Chondrocyte (in vitro differentiated cells): ENCODE results near the gene RNF14. TPM values are rescaled to one million over a fixed set of nuclear protein-coding genes. Genes with fewer than 3 reads are reported as not detected.
A peak's percentile ranks its signal among the peaks of the same experiment; 100 is the strongest.
"Not testable (repeated sequence)": the region's sequence is repeated elsewhere in the genome, so short reads cannot be mapped to it uniquely, and the experiment has no call there.

ENCODE experiments used
- DNase-seq: peaks from one replicate; pipeline ENCODE4 v3.0.0; 2021; ENCODE audit warnings: mixed read lengths, low spot score
- H3K27ac Mint-ChIP-seq: one replicate; pipeline ENCODE4 v1.8.0; 2021; ENCODE audit warnings: mild to moderate bottlenecking, moderate library complexity, mixed read lengths; ENCODE audit not compliant: unreplicated experiment
- H3K27me3 Mint-ChIP-seq: 2 replicates; pipeline ENCODE4 v1.8.0; 2021; ENCODE audit warnings: low read depth, mixed read lengths
- H3K36me3 Mint-ChIP-seq: 2 replicates; pipeline ENCODE4 v1.8.0; 2021; ENCODE audit warnings: low read depth, mixed read lengths
- H3K4me1 Mint-ChIP-seq: 2 replicates; pipeline ENCODE4 v1.8.0; 2021; ENCODE audit warnings: low read depth, mild to moderate bottlenecking, mixed read lengths
- H3K4me3 Mint-ChIP-seq: one replicate; pipeline ENCODE4 v1.8.0; 2021; ENCODE audit warnings: mild to moderate bottlenecking, moderate library complexity, mixed read lengths; ENCODE audit not compliant: unreplicated experiment
- H3K9me3 Mint-ChIP-seq: 2 replicates; pipeline ENCODE4 v1.8.0; 2021; ENCODE audit warnings: low read depth, mixed read lengths
- total RNA-seq: library from RNA; stranded (reverse); gene quantifications from 3 replicates; pipeline ENCODE4 v1.2.1, GENCODE V29; 2021
- TF ChIP-seq, protein P1 (sequence below): fragments of 200-600 bp; sonication (generic); IDR thresholded peaks from 2 replicates; pipeline ENCODE4 v1.5.0; 2021; ENCODE audit warnings: antibody characterized with exemption, mild to moderate bottlenecking, moderate library complexity

Gene RNF14
- total RNA-seq, 1 donor from 2014 or later, result 83.6 TPM

DNA sequence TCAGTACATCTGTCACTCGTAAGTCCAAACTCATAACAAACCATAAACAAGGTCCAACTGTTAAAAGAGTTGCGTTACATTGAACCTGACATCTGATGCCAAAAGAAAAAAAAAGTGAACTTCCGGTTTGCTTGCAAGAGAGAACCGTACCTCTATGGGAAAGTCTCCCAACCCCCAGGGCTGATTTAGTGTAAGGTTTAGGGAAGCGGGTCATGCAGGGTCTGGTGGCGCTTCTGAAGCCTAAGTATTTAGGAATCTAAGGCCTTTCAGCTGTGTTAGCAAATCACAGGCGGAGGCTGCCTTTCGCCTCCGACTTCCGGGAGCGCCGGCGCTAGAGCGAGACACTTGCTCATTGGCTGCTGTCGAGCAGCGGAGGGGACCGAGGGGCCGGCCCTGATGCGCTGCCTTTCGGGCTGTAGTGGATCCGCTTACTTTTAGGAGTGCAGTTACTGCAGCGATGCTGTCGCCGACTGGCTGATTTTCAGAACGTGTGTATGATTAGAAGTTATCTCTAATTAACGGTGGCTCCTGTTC lies 55.9 kb downstream of the RNF14 start:
- TF ChIP-seq, protein P1, sequence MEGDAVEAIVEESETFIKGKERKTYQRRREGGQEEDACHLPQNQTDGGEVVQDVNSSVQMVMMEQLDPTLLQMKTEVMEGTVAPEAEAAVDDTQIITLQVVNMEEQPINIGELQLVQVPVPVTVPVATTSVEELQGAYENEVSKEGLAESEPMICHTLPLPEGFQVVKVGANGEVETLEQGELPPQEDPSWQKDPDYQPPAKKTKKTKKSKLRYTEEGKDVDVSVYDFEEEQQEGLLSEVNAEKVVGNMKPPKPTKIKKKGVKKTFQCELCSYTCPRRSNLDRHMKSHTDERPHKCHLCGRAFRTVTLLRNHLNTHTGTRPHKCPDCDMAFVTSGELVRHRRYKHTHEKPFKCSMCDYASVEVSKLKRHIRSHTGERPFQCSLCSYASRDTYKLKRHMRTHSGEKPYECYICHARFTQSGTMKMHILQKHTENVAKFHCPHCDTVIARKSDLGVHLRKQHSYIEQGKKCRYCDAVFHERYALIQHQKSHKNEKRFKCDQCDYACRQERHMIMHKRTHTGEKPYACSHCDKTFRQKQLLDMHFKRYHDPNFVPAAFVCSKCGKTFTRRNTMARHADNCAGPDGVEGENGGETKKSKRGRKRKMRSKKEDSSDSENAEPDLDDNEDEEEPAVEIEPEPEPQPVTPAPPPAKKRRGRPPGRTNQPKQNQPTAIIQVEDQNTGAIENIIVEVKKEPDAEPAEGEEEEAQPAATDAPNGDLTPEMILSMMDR, result no peak
- peaks cover 13% of the 10 kb centered on the region for H3K4me1 Mint-ChIP-seq
- H3K4me3 Mint-ChIP-seq, result peak overlapping the region; percentile 85
- peak; percentile 96 for DNase-seq
- peaks cover 4% of the 10 kb centered on the region for H3K9me3 Mint-ChIP-seq
- H3K27me3 Mint-ChIP-seq, result peaks cover 2% of the 10 kb centered on the region
- H3K27ac Mint-ChIP-seq, result peak overlapping the region; percentile 99
- peaks cover 3% of the 10 kb centered on the region for H3K36me3 Mint-ChIP-seq

DNA sequence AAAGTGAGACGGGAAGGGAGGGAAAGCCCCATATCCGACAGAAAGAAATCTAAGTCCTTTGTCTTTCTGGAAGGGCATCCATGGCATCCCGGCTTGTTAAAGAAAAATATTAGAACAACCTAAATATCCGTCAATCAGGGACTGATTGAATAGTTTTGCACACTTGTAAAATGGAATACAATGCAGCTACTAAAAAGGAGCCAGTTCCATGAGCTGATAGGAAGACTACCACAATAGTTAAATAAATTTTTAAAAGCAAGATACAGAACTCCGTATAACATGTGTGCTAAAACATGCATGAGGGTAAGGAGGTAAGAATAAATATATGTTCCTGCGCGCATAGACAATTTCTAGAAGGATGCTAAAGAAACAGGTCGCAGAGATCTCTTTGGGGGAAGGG lies 56.7 kb downstream of the RNF14 start:
- Mint-ChIP-seq H3K36me3 (peaks cover 1% of the 10 kb centered on the region), H3K9me3 (no peaks in the 10 kb centered on the region), H3K27me3 (peaks cover 2% of the 10 kb centered on the region), H3K4me1 (peaks cover 13% of the 10 kb centered on the region), H3K4me3 (peak overlapping the region; percentile 85), H3K27ac (peak overlapping the region; percentile 99)
- DNase-seq, result no peak
- TF ChIP-seq, protein P1, result no peak

DNA sequence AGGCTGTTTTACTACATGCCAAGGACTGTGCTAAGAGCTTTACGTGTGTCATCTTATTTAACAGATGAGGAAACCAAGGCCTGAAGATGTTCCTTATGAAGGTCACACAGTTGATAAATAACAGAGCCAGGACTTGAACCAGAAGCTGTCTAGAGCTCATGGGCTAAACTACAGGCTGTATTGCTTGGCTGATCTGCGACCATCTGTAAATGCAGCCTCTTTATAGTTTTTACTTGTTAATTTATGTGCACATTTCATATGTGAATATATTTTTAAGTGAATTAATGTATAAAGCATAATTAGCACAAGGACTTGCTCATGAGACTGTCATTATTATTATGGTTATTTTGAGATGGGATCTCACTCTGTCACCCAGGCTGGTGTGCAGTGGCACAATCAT lies 63.2 kb downstream of the RNF14 start:
- no peak for DNase-seq
- Mint-ChIP-seq H3K27ac (no peak overlapping the region), H3K27me3 (peaks cover 1% of the 10 kb centered on the region), H3K4me3 (no peak overlapping the region), H3K9me3 (no peaks in the 10 kb centered on the region), H3K36me3 (no peaks in the 10 kb centered on the region), H3K4me1 (no peaks in the 10 kb centered on the region)
- TF ChIP-seq, protein P1, result no peak

DNA sequence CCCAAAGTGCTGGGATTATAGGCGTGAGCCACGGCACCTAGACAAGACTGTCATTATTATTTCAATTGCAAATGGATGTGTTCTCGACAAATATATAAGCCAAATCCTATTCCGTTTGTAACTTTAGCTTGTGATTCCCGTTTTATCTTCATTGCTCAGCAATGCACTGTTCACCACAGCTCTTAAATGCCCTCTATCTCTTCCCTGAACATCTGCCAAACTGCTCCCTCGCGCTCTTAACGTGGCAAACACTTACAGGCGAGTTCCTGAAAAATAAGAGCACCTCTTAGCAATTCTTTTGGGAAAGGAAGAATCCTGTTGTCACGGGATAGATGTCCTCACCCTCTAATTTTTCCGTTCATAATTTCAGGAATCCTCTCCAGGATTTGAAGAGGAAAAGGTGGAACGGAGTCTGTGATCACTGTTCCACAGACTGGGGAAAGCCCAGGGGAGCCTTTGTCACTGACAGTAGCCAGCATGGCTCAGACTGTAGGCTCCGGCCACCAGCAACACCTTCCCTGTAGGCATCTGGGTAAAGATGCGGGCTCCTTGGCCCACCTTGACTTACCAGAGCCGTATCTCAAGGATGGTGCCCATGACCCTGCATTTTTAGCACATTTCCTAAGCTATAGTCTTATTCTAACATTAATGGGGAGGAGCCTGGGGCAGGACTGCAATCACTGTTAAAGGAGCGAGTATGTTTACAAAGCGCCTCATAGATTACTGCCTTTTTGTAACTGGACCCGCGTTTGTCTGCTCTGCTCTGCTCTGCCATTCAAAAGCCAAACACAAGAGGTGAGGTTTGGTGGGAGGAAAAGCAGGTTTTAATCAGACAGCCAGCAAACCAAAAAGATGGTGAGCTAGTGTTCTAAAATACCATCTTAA lies 64.1 kb downstream of the RNF14 start:
- DNase-seq, result no peak
- no peaks in the 10 kb centered on the region for H3K36me3 Mint-ChIP-seq
- H3K4me3 Mint-ChIP-seq, result no peak overlapping the region
- peaks cover 1% of the 10 kb centered on the region for H3K27me3 Mint-ChIP-seq
- H3K27ac Mint-ChIP-seq, result no peak overlapping the region
- TF ChIP-seq, protein P1, result no peak
- H3K4me1 Mint-ChIP-seq, result no peaks in the 10 kb centered on the region
- no peaks in the 10 kb centered on the region for H3K9me3 Mint-ChIP-seq

DNA sequence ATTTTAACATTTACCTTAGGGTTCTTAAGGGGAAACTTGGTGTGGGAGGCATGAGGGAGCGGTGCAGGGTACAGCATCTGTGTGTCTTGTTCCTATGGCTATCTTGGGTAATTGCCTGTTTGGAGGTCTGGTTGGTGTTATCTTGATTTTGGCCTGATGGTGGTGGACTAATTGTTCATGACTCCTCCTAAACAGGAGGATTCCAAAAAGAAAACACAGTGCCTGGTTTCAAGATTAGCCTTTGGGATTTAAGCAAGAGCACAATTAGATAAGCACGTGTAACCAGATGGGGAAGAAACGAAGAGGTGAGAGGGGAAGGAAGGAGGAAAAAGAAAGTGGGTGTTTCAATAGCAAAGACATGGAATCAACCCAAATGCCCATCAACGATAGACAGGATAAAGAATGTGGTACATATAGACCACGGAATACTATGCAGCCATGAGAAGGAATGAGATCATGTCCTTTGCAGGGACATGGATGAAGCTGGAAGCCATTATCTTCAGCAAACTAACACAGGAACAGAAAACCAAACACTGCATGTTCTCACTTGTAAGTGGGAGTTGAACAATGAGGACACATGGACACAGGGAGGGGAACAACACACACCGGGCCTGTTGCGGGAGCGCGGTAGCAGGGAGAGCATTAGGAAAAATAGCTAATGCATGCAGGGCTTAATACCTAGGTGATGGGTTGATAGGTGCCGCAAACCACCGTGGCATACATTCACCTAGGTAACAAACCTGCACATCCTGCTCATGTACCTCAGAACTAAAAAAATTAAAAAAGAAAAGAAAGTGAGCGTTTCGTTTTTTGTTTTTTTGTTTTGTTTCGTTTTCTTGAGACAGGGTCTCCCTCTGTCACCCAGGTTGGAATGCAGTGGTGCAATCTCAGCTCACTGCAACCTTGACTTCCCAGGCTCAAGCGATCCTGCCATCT lies 65.0 kb downstream of the RNF14 start:
- H3K27ac Mint-ChIP-seq, DNase-seq, H3K9me3 Mint-ChIP-seq, H3K4me1 Mint-ChIP-seq, H3K27me3 Mint-ChIP-seq, H3K36me3 Mint-ChIP-seq, H3K4me3 Mint-ChIP-seq: not testable (repeated sequence)
